ENCODE results near the gene MMADHC.

MMADHC gene

DNA sequence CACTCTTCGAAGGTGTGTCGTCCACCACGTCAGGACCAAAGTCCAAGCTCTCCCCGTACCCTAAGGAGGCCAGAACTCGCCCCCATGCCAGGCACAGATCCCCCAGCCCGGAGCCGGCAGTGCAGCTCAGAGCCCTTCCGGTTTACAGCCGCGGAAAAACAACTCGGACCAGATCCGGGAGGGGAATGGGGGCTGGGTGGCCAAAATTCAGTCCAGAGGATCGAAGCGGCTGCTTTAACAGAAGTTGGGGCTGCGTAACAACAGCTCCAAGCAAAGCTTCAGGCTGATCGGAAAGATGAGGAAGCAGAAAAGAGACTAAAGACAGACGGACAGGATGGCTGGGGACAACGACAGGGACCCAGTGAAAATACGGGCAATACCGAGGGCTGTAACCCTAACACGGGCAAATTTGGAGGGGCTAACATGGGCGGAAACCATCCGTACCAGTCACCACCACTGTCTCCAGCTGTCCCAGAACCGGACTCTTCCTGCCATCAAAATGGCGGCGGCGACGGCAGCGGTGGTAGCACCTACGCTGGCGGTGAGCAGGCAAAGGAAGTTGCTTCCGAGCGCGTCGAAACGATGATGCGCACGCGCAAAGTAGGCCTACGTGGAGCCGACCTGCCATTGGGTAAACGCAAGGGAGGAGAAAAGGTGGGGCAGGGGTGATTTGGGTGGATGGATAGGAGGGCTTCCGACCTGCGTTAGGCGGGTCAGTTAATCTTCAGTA lies at the start of gene MMADHC:
Gene MMADHC, minus strand, starts transcription at position 556 of the 730 bp plus-strand sequence. CDS start 678 bp downstream, outside the sequence.
- peak; percentile 96 for DNase-seq (ENCODE audit: low spot score)

DNA sequence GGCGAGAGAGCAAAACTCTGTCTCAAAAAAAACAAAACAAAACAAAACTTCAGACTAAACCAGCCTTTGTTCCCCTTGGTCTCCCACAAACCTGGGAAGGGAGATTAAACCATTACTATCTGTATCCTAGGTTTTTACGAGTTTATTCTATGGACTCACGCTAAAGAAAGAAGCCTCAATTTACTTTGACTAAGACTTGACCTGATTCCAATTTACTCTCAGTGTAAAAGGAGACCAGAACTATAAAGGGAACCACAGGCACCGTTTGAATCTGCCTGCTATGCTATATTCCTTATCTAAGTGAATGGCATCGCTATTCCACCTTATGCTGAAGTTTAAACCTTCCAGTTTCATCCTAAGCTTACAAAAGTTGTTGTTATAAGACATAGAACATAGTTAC lies 46.5 kb upstream of the MMADHC start:
- no peak for DNase-seq (ENCODE audit: low spot score)

DNA sequence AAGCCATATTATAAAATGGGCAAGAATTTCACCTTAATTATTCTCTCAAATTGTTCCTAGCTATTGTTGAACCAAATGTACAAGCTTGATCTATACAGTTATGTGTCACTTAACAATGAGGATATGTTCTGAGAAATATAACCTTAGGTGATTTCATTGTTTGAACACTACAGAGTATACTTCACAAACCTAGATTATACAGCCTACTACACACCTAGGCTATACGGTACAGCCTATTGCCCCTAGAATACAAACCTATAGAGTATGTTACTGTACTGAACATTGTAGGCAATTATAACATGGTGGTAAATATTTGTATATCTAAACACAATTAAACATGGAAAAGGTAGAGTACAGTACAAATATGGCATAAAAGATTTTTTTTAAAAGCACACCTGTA lies 42.9 kb upstream of the MMADHC start:
- no peak for DNase-seq (ENCODE audit: low spot score)

- DNase-seq (ENCODE audit: low spot score) = no peak
These were observed 41.5 kb upstream of the MMADHC start for GRCh38 chr2:149629026-149629425.

- no peak for DNase-seq (ENCODE audit: low spot score)
These were observed 39.7 kb upstream of the MMADHC start for GRCh38 chr2:149627111-149627801.

DNA sequence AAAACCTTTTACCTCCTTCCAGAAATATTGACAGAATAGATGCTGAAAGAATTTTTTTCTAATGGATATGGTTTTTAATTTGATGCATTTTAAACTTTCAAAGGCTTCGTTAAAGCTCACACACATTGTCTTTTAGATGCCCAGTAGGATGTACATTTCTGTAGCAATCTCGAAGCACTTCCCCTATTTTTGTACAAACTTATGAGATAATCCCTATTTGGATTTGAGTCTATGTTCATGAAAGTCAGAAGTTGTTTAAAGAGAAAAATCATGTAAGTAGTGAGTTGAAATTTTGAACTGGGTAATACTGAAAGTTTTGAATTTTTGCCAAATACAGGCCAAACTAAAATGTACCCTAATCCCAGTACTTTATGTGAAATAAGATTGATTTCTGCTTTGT lies 38.1 kb upstream of the MMADHC start:
- DNase-seq (ENCODE audit: low spot score) = no peak

- DNase-seq (ENCODE audit: low spot score) = no peak
These were observed 37.7 kb upstream of the MMADHC start for GRCh38 chr2:149625271-149625670.

- DNase-seq (ENCODE audit: low spot score) = no peak
These were observed 34.8 kb upstream of the MMADHC start for GRCh38 chr2:149622343-149622742.

- DNase-seq (ENCODE audit: low spot score) = no peak
These were observed 29.9 kb upstream of the MMADHC start for GRCh38 chr2:149617476-149617875.

DNA sequence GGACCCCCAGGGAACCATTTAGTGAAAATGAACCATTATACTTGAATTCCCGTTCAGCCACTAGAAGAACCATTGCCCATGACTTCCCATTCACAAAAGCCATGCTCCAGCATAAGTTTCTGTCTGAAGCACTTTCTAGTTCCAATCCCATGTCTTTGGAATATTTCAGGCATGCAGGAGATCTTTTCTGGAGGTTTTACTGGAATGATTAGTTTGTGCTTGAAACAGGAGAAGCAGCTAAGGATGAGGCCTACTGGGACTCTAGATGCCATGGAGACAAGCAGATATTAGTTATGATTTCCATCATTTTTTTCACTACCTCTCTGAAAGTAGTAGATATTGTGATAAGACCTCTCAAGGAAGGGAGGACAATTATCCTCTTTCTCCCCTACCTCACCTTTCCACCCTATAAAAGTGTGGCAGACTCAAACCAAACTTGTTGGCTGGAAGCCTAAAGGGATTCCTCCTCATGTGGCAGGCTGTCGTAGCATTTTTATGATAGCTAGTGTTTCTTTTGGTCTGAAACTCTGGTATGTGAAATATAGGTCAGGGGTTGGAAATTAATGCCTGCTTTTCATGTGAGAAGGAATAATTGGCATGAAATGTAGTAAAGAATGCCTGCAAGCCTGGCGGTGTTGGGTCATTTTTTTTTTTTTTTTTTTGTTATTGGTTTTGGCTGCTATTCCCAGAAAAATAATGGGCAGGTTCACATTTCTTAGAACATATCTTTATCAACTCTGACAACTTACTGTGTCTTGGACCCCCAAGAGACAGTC lies 29.3 kb upstream of the MMADHC start:
- DNase-seq (ENCODE audit: low spot score) = no peak

- DNase-seq (ENCODE audit: low spot score) = no peak
These were observed 26.1 kb upstream of the MMADHC start for GRCh38 chr2:149613704-149614103.

DNA sequence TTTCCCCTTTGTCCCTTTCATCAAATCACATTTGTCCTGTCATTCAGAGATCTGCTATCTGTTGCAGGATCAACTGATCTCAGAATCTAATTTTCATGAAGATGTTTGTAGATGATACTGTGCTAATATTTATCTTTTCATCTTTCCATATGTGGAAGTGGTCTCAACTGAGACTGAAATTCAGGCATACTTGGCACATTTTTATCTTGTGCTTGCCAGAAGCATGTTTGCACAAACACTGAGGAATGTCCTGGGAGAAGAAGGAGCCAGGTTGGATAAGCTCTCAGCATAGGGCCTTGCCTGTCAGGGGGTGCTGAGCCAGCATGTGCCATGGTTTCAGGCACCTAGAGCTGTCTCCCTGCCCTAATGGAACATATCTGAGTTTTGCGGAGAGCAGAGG lies 24.5 kb upstream of the MMADHC start:
- DNase-seq (ENCODE audit: low spot score) = no peak

- DNase-seq (ENCODE audit: low spot score) = no peak
These were observed 23.7 kb upstream of the MMADHC start for GRCh38 chr2:149611100-149611820.

DNA sequence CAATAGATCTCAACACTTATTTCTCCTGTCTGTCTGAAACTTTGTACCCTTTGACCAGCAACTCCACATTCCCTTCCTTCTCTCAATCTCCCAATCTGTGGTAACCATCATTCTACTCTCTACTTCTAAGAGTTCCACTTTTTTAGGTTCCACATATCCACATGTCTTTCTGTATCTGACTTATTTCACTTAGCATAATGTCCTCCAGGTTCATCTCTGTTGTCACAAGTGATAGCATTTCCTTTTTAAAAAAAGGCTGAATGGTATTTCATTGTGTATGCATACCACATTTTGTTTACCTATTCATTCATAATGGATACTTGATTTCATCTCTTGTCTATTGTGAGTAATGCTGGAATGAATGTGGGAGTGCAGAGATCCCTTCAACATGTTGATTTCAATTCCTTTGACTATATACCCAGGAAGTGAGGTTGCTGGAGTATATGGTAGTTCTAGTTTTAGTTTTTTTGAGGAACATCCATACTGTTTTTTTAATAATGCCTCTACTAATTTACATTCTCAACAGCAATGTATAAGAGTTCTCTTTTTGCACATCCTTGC lies 18.8 kb upstream of the MMADHC start:
- no peak for DNase-seq (ENCODE audit: low spot score)

GRCh38 chr2:149603248-149603647 lies 15.7 kb upstream of the MMADHC start:
- no peak for DNase-seq (ENCODE audit: low spot score)

GRCh38 chr2:149601141-149601796 lies 13.7 kb upstream of the MMADHC start:
- peak; percentile 35 for DNase-seq (ENCODE audit: low spot score)

- DNase-seq (ENCODE audit: low spot score) = peak; percentile 84
These were observed 10.2 kb upstream of the MMADHC start for GRCh38 chr2:149597668-149598326.

GRCh38 chr2:149597050-149597667 lies 9.6 kb upstream of the MMADHC start:
- no peak for DNase-seq (ENCODE audit: low spot score)

- DNase-seq (ENCODE audit: low spot score) = no peak
These were observed 8.9 kb upstream of the MMADHC start for GRCh38 chr2:149596471-149596870.
